ENCODE data around the gene ZNF831. TPM values are rescaled to one million over a fixed set of nuclear protein-coding genes. Genes with fewer than 3 reads are reported as not detected.

The ZNF831 gene
- total and polyA plus RNA-seq, 4 experiments from 2014 or later: 7.8 to 49.0 (median 29.5) TPM

- Mint-ChIP-seq H3K27me3 (peaks cover 0 to 1% of the 10 kb centered on the region in 2 donors), H3K36me3 (no peaks in the 10 kb centered on the region), H3K9me3 (peaks cover 0 to 1% (median 0%) of the 10 kb centered on the region in 8 donors), H3K4me3 (no peak overlapping the region), H3K4me1 (peaks cover 11 to 30% (median 18%) of the 10 kb centered on the region in 4 donors), H3K27ac (no peak overlapping the region)
- intact Hi-C loops (cut with micrococcal nuclease): no loop called here
- Histone ChIP-seq H3K27me3 (ENCODE audit: insufficient read depth, low read length) (no peaks in the 10 kb centered on the region), H3K36me3 (ENCODE audit: insufficient read depth, low read length) (no peaks in the 10 kb centered on the region), H3K27ac (ENCODE audit: low read depth, low read length) (no peak overlapping the region), H3K4me3 (ENCODE audit: low read length in 2 of 2) (no peak overlapping the region), H3K9me3 (ENCODE audit: control insufficient read depth in 1 of 2, low read length in 2 of 2) (no peaks in the 10 kb centered on the region), H3K4me1 (ENCODE audit: insufficient read depth, low read length) (peaks cover 16% of the 10 kb centered on the region)
- no peak for DNase-seq
- CTCF ChIA-PET (ENCODE audit: partially characterized antibody): interaction anchor here (0.9 to 1.3 kb wide), 2 partner anchors 9 to 15 kb away, joined by 3 to 5 read pairs; no protein-coding TSS in a partner anchor
- POLR2A ChIA-PET (ENCODE audit: partially characterized antibody): interaction anchor here (0.9 to 4.4 kb wide), 3 partner anchors 9 to 22 kb away, joined by 3 to 34 read pairs (median 4); no protein-coding TSS in a partner anchor
Measured at GRCh38 chr20:59137532-59137931, 26.1 kb upstream of the ZNF831 start.

- peaks cover 0 to 1% (median 0%) of the 10 kb centered on the region in 8 donors for H3K9me3 Mint-ChIP-seq
- CTCF ChIA-PET (ENCODE audit: partially characterized antibody): interaction anchor here (0.9 kb wide), 1 partner anchor 16 kb away, joined by 5 read pairs; no protein-coding TSS in a partner anchor
- H3K27me3 Mint-ChIP-seq: peaks cover 0 to 1% of the 10 kb centered on the region in 2 donors
- no peak overlapping the region for H3K4me3 Mint-ChIP-seq
- H3K4me1 Mint-ChIP-seq: peaks cover 11 to 31% (median 18%) of the 10 kb centered on the region in 4 donors
- no peak overlapping the region for H3K27ac Mint-ChIP-seq
- H3K4me3 ChIP-seq (ENCODE audit: low read length in 2 of 2): no peak overlapping the region
- no peaks in the 10 kb centered on the region for H3K36me3 ChIP-seq (ENCODE audit: insufficient read depth, low read length)
- POLR2A ChIA-PET (ENCODE audit: partially characterized antibody): interaction anchor here (0.9 to 4.4 kb wide), 3 partner anchors 8 to 21 kb away, joined by 3 to 34 read pairs (median 4); no protein-coding TSS in a partner anchor
- no peak for DNase-seq
- H3K27me3 ChIP-seq (ENCODE audit: insufficient read depth, low read length): no peaks in the 10 kb centered on the region
- no peak overlapping the region for H3K27ac ChIP-seq (ENCODE audit: low read depth, low read length)
- no peaks in the 10 kb centered on the region for H3K36me3 Mint-ChIP-seq
- no peaks in the 10 kb centered on the region for H3K9me3 ChIP-seq (ENCODE audit: control insufficient read depth in 1 of 2, low read length in 2 of 2)
- intact Hi-C loops (cut with micrococcal nuclease): no loop called here
- peaks cover 16% of the 10 kb centered on the region for H3K4me1 ChIP-seq (ENCODE audit: insufficient read depth, low read length)
Measured at GRCh38 chr20:59138114-59138748, 25.4 kb upstream of the ZNF831 start.

- Mint-ChIP-seq H3K36me3 (no peaks in the 10 kb centered on the region), H3K27me3 (peaks cover 0 to 1% of the 10 kb centered on the region in 2 donors), H3K27ac (peak overlapping the region in 2 of 7 donors; percentile 36 to 52), H3K9me3 (peaks cover 0 to 1% (median 0%) of the 10 kb centered on the region in 8 donors), H3K4me3 (no peak overlapping the region), H3K4me1 (peaks cover 22 to 48% (median 28%) of the 10 kb centered on the region in 4 donors)
- intact Hi-C loops (cut with micrococcal nuclease): no loop called here
- Histone ChIP-seq H3K4me3 (ENCODE audit: low read length in 2 of 2) (no peak overlapping the region), H3K9me3 (ENCODE audit: control insufficient read depth in 1 of 2, low read length in 2 of 2) (no peaks in the 10 kb centered on the region), H3K36me3 (ENCODE audit: insufficient read depth, low read length) (no peaks in the 10 kb centered on the region), H3K27me3 (ENCODE audit: insufficient read depth, low read length) (no peaks in the 10 kb centered on the region), H3K27ac (ENCODE audit: low read depth, low read length) (no peak overlapping the region), H3K4me1 (ENCODE audit: insufficient read depth, low read length) (peaks cover 25% of the 10 kb centered on the region)
- CTCF ChIA-PET (ENCODE audit: partially characterized antibody): no interaction called here
- POLR2A ChIA-PET (ENCODE audit: partially characterized antibody): no interaction called here
- DNase-seq: no peak
Measured at GRCh38 chr20:59139998-59140397, 23.6 kb upstream of the ZNF831 start.

DNA sequence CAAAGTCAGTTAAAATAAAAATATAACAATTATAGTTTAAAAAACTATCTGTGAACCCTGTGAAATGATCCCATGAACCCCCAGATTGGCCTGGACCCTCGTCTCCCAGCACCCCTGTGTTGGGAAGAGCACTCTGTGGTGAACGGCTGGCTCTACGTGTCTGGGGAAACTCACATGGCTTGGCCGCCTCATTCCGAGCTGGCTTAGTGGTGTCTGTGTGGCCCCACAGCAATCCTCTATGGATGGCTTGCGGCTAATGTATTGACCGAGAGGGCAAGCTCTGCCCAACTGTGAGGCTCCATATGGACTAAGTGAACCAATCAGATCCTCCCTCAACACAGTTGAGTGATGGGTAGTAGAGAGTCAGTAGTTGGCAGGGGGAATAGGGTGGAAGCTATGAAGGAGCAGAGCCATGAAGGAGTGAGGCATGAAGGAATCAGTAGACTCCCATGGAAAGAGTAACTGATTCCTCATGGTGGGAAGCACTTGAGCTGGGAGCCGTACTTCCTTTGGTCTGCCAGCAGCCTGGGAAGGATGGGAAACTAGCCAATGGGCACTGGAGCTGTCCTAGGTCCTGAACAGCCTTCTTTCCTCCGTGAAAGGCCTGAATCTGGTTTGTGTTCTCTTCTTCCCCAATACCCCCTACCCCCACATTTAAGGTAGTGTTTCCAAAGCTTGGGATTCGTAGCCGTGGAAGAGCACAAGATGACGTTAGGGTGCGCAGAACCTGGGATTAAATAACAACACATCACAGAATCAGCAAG, 21.6 kb upstream of the ZNF831 start:
- DNase-seq: peak in 1 of 5 donors; percentile 28
- Histone ChIP-seq H3K36me3 (ENCODE audit: insufficient read depth, low read length) (no peaks in the 10 kb centered on the region), H3K27ac (ENCODE audit: low read depth, low read length) (no peak overlapping the region), H3K4me3 (ENCODE audit: low read length in 2 of 2) (no peak overlapping the region), H3K27me3 (ENCODE audit: insufficient read depth, low read length) (no peaks in the 10 kb centered on the region), H3K4me1 (ENCODE audit: insufficient read depth, low read length) (peaks cover 38% of the 10 kb centered on the region), H3K9me3 (ENCODE audit: control insufficient read depth in 1 of 2, low read length in 2 of 2) (no peaks in the 10 kb centered on the region)
- Mint-ChIP-seq H3K27ac (peak overlapping the region in 1 of 7 donors; percentile 10), H3K4me3 (no peak overlapping the region), H3K27me3 (no peaks in the 10 kb centered on the region), H3K4me1 (peaks cover 32 to 60% (median 38%) of the 10 kb centered on the region in 4 donors), H3K36me3 (peaks cover 0 to 12% of the 10 kb centered on the region in 2 donors), H3K9me3 (peaks cover 0 to 1% (median 0%) of the 10 kb centered on the region in 8 donors)
- intact Hi-C loops (cut with micrococcal nuclease): no loop called here
- ChIA-PET POLR2A (ENCODE audit: partially characterized antibody) (interaction anchor here (2.3 to 3.2 kb wide), 2 partner anchors 18 to 23 kb away, joined by 8 to 39 read pairs; no protein-coding TSS in a partner anchor), CTCF (ENCODE audit: partially characterized antibody) (interaction anchor here (1.4 to 3.5 kb wide), 2 partner anchors 17 to 19 kb away, joined by 3 to 17 read pairs; no protein-coding TSS in a partner anchor)

DNA sequence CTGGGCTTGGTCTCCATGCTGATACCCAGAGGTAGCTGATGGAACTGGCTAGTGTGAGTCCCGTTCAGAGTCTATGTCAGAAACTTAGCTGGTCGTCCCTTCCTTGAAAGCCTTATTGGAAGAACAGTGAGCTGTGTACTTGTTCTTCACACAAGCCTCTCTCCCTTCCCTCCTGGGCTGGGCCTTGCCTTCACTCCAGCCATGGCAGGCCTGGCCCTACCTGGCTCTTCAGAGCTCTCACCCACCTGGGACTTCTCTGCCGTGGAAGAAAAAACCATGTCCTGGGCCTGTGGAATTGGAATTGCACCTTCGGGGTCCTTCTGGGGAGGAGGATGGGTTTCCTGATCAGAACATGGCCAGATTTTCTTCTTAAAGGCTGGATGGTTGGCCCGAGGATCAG, 20.3 kb upstream of the ZNF831 start:
- Mint-ChIP-seq H3K36me3 (peaks cover 8 to 19% of the 10 kb centered on the region in 2 donors), H3K4me1 (peaks cover 38 to 60% (median 42%) of the 10 kb centered on the region in 4 donors), H3K4me3 (peak overlapping the region in 1 of 8 donors; percentile 36), H3K27me3 (no peaks in the 10 kb centered on the region), H3K9me3 (peaks cover 0 to 8% (median 3%) of the 10 kb centered on the region in 8 donors), H3K27ac (peak overlapping the region in 2 of 7 donors; percentile 55 to 97)
- Histone ChIP-seq H3K4me1 (ENCODE audit: insufficient read depth, low read length) (peaks cover 44% of the 10 kb centered on the region), H3K27me3 (ENCODE audit: insufficient read depth, low read length) (no peaks in the 10 kb centered on the region), H3K9me3 (ENCODE audit: control insufficient read depth in 1 of 2, low read length in 2 of 2) (no peaks in the 10 kb centered on the region), H3K4me3 (ENCODE audit: low read length in 2 of 2) (no peak overlapping the region), H3K36me3 (ENCODE audit: insufficient read depth, low read length) (no peaks in the 10 kb centered on the region), H3K27ac (ENCODE audit: low read depth, low read length) (no peak overlapping the region)
- ChIA-PET CTCF (ENCODE audit: partially characterized antibody) (interaction anchor here (1.5 to 3.5 kb wide), 3 partner anchors 21 to 64 kb away, joined by 4 to 17 read pairs (median 4); no protein-coding TSS in a partner anchor), POLR2A (ENCODE audit: partially characterized antibody) (interaction anchor here (0.8 to 3.2 kb wide), 4 partner anchors 16 to 22 kb away, joined by 3 to 39 read pairs (median 6); partner anchors contain the start of gene ZNF831)
- intact Hi-C loops (cut with micrococcal nuclease): no loop called here
- DNase-seq: no peak

GRCh38 chr20:59144179-59144830, 19.3 kb upstream of the ZNF831 start:
- Histone ChIP-seq H3K36me3 (ENCODE audit: insufficient read depth, low read length) (no peaks in the 10 kb centered on the region), H3K4me3 (ENCODE audit: low read length in 2 of 2) (no peak overlapping the region), H3K27ac (ENCODE audit: low read depth, low read length) (peak overlapping the region; percentile 13), H3K27me3 (ENCODE audit: insufficient read depth, low read length) (no peaks in the 10 kb centered on the region), H3K4me1 (ENCODE audit: insufficient read depth, low read length) (peaks cover 52% of the 10 kb centered on the region), H3K9me3 (ENCODE audit: control insufficient read depth in 1 of 2, low read length in 2 of 2) (no peaks in the 10 kb centered on the region)
- DNase-seq: peak in 1 of 5 donors; percentile 59
- Mint-ChIP-seq H3K4me3 (peak overlapping the region; percentile 27 to 100 (median 64)), H3K9me3 (peaks cover 0 to 8% (median 3%) of the 10 kb centered on the region in 8 donors), H3K27me3 (no peaks in the 10 kb centered on the region), H3K36me3 (peaks cover 12 to 22% of the 10 kb centered on the region in 2 donors), H3K27ac (peak overlapping the region; percentile 89 to 100 (median 97)), H3K4me1 (peaks cover 44 to 66% (median 50%) of the 10 kb centered on the region in 4 donors)
- intact Hi-C loops (cut with micrococcal nuclease): no loop called here
- POLR2A ChIA-PET (ENCODE audit: partially characterized antibody): interaction anchor here (3.2 to 11.4 kb wide), 4 partner anchors 15 to 25 kb away, joined by 39 to 352 read pairs (median 245); partner anchors contain the start of gene ZNF831
- CTCF ChIA-PET (ENCODE audit: partially characterized antibody): interaction anchor here (1.5 to 3.5 kb wide), 2 partner anchors 22 to 56 kb away, joined by 4 to 17 read pairs; no protein-coding TSS in a partner anchor

All from CD4-positive, alpha-beta memory T cell (primary cell).